ENCODE results near the gene INSYN2A.

DNA sequence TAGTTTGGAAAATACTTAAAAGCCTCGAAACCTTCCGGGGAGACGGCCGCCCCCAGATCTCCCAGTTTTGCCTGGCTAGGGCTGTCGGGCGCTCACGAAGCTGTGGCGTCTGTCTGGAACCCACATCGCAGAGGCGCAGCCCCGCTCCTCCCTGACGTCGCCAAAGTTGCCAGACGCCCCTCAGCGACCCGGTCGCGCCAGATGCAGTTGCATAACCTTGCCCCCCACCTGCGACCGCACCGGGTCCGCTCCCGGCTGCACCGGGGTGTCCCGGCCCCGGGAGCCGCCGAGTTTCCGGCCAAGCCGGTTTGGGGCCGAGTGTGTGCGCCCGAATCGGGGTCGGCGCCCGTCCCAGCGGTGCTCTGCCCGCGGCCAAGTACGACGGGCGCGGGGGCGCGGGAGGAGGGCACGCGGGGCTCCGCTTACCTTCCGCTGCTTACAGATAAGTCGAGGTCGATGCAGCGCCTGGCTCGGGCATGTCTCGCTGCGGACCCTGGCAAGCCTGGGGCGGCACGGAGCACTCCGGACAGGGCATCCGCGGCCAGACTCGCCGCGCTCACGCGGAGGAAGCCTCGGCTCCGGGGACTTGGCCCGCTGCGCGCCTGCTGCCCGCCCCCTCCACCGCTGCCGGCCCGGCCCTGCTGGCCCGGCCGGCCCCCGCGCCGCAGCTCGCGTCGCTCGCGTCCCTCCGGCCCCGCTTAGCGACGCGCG, 665 bp downstream of the INSYN2A start:
- peak; percentile 64 for TF ChIP-seq EZH2 (IDR thresholded peaks at IDR 0.05; ENCODE audit: borderline replicate concordance, low read depth, low read length, poor library complexity, severe bottlenecking)
- TF ChIP-seq, protein P1, sequence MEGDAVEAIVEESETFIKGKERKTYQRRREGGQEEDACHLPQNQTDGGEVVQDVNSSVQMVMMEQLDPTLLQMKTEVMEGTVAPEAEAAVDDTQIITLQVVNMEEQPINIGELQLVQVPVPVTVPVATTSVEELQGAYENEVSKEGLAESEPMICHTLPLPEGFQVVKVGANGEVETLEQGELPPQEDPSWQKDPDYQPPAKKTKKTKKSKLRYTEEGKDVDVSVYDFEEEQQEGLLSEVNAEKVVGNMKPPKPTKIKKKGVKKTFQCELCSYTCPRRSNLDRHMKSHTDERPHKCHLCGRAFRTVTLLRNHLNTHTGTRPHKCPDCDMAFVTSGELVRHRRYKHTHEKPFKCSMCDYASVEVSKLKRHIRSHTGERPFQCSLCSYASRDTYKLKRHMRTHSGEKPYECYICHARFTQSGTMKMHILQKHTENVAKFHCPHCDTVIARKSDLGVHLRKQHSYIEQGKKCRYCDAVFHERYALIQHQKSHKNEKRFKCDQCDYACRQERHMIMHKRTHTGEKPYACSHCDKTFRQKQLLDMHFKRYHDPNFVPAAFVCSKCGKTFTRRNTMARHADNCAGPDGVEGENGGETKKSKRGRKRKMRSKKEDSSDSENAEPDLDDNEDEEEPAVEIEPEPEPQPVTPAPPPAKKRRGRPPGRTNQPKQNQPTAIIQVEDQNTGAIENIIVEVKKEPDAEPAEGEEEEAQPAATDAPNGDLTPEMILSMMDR (conservative IDR thresholded peaks at IDR 0.05; ENCODE audit: low read depth, low read length): no peak
